AG04450 (cell line): Measurements from ENCODE around the gene TRIM28. TPM values are rescaled to one million over a fixed set of nuclear protein-coding genes. Genes with fewer than 3 reads are reported as not detected.
A peak's percentile ranks its signal among the peaks of the same experiment; 100 is the strongest.
"Not testable (repeated sequence)": the region's sequence is repeated elsewhere in the genome, so short reads cannot be mapped to it uniquely, and the experiment has no call there.

Experiments used
- CTCF ChIA-PET: fragments of 300-600, 350-600 bp; formaldehyde crosslinking; extraction: SDS; loops from one replicate; lab custom pipeline; 2022; ENCODE audit warnings: antibody characterized with exemption, inconsistent platforms; lab: Charles Lee
- POLR2A ChIA-PET: fragments of 350-600 bp; formaldehyde crosslinking; extraction: SDS; loops from one replicate; lab custom pipeline; 2021; ENCODE audit warnings: antibody characterized with exemption, inconsistent platforms; lab: Yijun Ruan, JAX
- DNase-seq: peaks from one replicate; pipeline ENCODE4 v3.0.0-alpha.2; 2011; ENCODE audit warnings: low read depth, low spot score
- H3K27ac ChIP-seq: one replicate; pipeline ENCODE4 v1.5.1; 2012; ENCODE audit warnings: low read depth, low read length, control low read depth
- H3K27me3 ChIP-seq: one replicate; pipeline ENCODE4 v1.6.0; 2012; ENCODE audit warnings: low read length; ENCODE audit not compliant: control insufficient read depth, insufficient read depth
- H3K4me3 ChIP-seq: 2 replicates; pipeline ENCODE4 v1.5.1; 2011; ENCODE audit warnings: mild to moderate bottlenecking, low read depth, low read length, control low read depth
- H3K9me3 ChIP-seq: 2 replicates; pipeline ENCODE4 v1.5.1; 2012; ENCODE audit warnings: low read length; ENCODE audit not compliant: control insufficient read depth, insufficient read depth
- CTCF ChIP-seq: IDR thresholded peaks from 2 replicates; pipeline ENCODE4 v1.5.1; 2011; ENCODE audit warnings: low read depth, low read length, control low read depth, inconsistent platforms
- polyA plus RNA-seq: library from polyadenylated mRNA; depleted of rRNA; stranded (reverse); fragments of >200 nt; gene quantifications from 2 replicates; pipeline ENCODE4 v1.2.3, GENCODE V29; 2011

Gene TRIM28
- polyA plus RNA-seq, 1 experiment = 313 TPM

- ChIA-PET POLR2A (interaction anchor here (1.5 kb wide), 2 partner anchors 19 to 25 kb away, joined by 5 to 6 read pairs; partner anchors contain the start of gene ZBTB45), CTCF (interaction anchor here (0.5 to 2.0 kb wide), 4 partner anchors 14 to 25 kb away, joined by 3 to 14 read pairs (median 6); partner anchors contain the start of gene ZBTB45)
- H3K9me3 ChIP-seq = peaks cover 9% of the 10 kb centered on the region
- DNase-seq = no peak
- no peak for TF ChIP-seq CTCF
- H3K4me3 ChIP-seq = peak overlapping the region; percentile 70
- H3K27me3 ChIP-seq = no peaks in the 10 kb centered on the region
- no peak overlapping the region for H3K27ac ChIP-seq
Observed at GRCh38 chr19:58500242-58500641, 43.6 kb upstream of the TRIM28 start.

GRCh38 chr19:58507602-58508223 lies 36.2 kb upstream of the TRIM28 start:
- H3K27ac ChIP-seq, DNase-seq, H3K4me3 ChIP-seq, H3K9me3 ChIP-seq, POLR2A ChIA-PET, H3K27me3 ChIP-seq: not testable (repeated sequence)
- CTCF ChIA-PET = interaction anchor here (0.7 to 2.4 kb wide), 2 partner anchors 11 to 90 kb away, joined by 3 to 16 read pairs; partner anchors contain the start of gene ZBTB45

- Histone ChIP-seq H3K9me3 (peaks cover 9% of the 10 kb centered on the region), H3K4me3 (no peak overlapping the region), H3K27ac (no peak overlapping the region), H3K27me3 (no peaks in the 10 kb centered on the region)
- ChIA-PET CTCF (interaction anchor here (2.4 kb wide), 1 partner anchor 9 kb away, joined by 16 read pairs; the partner anchor contains the start of gene ZBTB45), POLR2A (no interaction called here)
- no peak for TF ChIP-seq CTCF
- no peak for DNase-seq
Observed at GRCh38 chr19:58509731-58510083, 34.2 kb upstream of the TRIM28 start.

GRCh38 chr19:58510084-58510862 lies 33.6 kb upstream of the TRIM28 start:
- POLR2A ChIA-PET = no interaction called here
- CTCF ChIA-PET = interaction anchor here (0.8 to 2.4 kb wide), 2 partner anchors 8 to 10 kb away, joined by 3 to 16 read pairs; partner anchors contain the start of gene ZBTB45
- H3K4me3 ChIP-seq = no peak overlapping the region
- TF ChIP-seq CTCF = no peak
- H3K27me3 ChIP-seq = no peaks in the 10 kb centered on the region
- no peak overlapping the region for H3K27ac ChIP-seq
- H3K9me3 ChIP-seq = peaks cover 9% of the 10 kb centered on the region
- no peak for DNase-seq

GRCh38 chr19:58511353-58512208 lies 32.3 kb upstream of the TRIM28 start, which contains the start of gene SLC27A5:
Gene SLC27A5, minus strand, starts transcription at chr19:58511992. Its CDS starts 37 bp downstream, at chr19:58511955.
- H3K4me3 ChIP-seq = no peak within 1 kb of the TSS
- no peaks in the 10 kb centered on the region for H3K27me3 ChIP-seq
- POLR2A ChIA-PET = no interaction called here
- DNase-seq = no peak
- CTCF ChIA-PET = interaction anchor here (0.8 kb wide), 1 partner anchor 9 kb away, joined by 3 read pairs; no protein-coding TSS in a partner anchor
- TF ChIP-seq CTCF = no peak
- no peak within 1 kb of the TSS for H3K27ac ChIP-seq
- peaks cover 9% of the 10 kb centered on the region for H3K9me3 ChIP-seq
